Caki2 (cell line): ENCODE data around the gene FAM25G. TPM values are rescaled to one million over a fixed set of nuclear protein-coding genes. Genes with fewer than 3 reads are reported as not detected.

Experiments used
- DNase-seq: peaks from one replicate; pipeline ENCODE4 v3.0.0-alpha.2; 2015; ENCODE audit warnings: low read depth
- in situ Hi-C: cut with HindIII; loops from 2 replicates; pipeline ENCODE4 v1.10.0; 2016; ENCODE audit warnings: low sequenced_read_pairs, low pct_unique_long_range_greater_than_20kb, mixed read lengths
- total RNA-seq: library from RNA; depleted of rRNA; stranded (reverse); fragments of >200 nt; shearing (Covaris generic); gene quantifications from 2 replicates; pipeline ENCODE4 v1.2.3, GENCODE V29; 2014; ENCODE audit warnings: low replicate concordance

The FAM25G gene
- total RNA-seq, 1 experiment from 2014 or later = not detected

DNA sequence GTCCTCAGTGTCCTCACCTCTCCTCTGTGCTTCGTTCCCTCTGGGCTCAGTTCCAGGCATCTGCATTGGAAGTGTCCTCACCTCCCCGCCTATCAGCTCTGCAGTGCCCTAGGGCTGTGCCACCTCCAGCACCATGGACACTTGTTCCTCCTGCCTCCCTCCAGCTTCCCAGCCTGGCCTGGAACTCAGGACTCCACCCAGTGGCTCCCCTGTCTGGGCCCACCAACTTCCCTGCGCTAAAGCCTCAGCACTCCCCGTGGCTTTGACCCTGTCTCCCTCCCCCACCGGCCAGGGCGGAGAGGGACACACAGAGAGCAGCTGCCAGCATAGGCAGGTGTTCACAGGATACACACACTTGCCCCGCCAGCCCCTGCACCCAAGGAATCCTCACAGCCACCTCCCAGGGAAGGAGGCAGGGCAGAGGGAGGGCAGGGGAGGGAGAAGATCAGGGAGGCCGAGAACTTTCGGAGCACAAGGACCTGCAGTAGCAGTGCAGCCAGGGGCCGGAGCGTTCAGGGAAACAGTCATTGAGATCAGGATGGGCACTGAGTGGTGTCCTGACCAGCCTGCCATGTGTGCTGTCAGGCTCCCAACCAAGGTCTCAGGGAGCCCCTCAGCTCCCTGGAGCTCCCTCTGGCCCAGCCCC is 38.9 kb downstream of the FAM25G start:
- in situ Hi-C loops = no loop called here
- DNase-seq = no peak

DNA sequence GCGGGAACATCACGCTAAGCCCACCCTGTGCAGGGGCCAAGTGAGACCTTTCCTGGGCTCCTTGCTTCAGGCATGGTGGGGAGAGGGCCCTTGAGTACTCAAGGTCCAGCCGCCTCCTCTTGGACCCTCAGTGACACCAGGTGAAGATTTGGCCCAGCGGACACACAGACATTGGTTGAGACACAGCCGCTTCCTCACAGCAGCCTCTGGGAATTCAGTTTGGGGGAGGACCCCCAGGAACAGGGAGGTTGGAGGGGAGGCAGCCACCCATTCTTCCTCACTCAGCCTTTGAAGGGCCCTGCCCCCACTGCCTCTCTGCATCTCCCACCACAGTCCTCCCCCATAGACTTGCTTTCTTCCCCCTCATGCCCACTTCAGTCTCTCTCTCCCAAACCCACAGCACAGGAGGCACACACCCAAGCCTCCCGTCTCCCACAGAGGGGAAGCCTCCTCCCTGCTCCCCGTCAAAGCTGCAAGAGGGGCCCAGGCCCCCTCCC is 39.5 kb downstream of the FAM25G start:
- in situ Hi-C loops = no loop called here
- no peak for DNase-seq

DNA sequence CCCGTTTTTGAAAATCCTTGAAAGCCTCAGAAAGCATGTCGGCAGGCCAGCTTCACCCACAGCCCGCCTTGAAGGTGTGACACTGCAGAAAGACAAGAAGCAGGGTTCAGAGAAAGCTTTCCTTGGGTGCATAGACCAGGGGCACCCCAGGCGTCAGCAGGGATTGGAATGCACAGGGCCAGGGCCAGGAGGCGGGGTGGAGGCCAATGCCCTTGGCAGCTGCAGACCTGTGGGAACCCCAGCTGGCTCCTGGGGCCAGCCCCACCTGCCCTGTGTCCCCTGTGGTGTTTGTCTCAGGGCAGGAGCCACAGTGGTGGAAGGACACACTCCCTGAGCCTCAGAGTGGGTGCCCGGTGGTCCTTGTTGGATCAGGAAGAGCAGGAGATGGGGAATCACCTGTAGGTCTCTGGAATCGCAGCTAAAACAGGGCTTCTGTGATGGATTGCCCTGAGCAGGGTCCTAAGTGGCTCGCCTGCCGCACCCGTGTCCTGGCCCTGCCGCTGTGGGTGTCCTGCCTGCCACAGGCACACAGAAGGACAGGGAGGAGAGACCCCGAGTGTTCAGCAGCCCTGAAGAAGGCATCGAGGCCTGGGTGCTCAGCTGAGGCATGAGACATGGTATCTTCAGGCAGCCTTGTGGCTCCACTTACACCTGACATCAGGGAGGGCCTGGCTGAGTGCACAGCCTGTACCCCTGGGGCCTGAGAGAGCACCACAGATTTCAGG is 40.1 kb downstream of the FAM25G start:
- in situ Hi-C loops = no loop called here

DNA sequence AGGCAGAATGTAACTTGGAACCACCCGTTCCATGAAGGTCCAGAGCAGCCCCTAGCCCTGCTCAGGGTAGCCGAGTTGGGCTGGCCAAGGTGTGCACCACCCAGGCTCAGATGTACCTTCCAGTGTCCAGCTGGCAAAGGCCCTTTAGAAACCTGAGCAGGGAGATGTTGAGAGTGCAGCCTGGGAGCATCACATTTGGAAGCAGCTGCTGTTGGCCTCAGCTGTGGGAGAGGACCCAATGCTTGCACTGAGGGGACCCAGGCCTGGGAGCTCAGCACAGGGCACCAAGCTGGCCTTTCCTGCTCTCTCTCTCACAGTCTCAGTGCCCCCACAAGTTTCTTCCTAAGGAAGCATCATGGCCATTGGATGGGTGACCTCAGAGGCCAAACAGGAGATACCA is 41.1 kb downstream of the FAM25G start:
- no peak for DNase-seq
- in situ Hi-C loops = no loop called here

More for the DNA sequence above, 40.1 kb downstream of the FAM25G start:
- DNase-seq = no peak

DNA sequence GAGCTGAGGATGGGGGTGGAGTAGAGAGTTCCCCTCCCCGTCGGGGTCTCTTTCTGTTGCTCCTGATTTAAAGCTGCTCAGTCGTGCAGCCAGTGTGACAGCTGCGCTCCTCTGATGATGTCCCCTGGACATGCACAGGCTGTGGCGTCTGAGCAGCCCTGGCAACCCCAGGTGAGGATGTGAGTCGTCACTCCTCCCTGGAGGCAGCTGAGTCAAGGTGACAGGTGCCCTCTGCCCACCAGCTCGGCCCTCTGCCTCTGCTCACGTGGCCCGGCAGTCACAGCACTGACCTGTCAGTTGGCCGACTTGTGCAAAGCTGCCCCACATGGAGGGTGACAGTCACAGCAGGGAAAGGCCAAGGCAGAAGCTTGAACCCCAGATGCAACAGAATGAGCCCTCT is 41.5 kb downstream of the FAM25G start:
- in situ Hi-C loops = no loop called here

DNA sequence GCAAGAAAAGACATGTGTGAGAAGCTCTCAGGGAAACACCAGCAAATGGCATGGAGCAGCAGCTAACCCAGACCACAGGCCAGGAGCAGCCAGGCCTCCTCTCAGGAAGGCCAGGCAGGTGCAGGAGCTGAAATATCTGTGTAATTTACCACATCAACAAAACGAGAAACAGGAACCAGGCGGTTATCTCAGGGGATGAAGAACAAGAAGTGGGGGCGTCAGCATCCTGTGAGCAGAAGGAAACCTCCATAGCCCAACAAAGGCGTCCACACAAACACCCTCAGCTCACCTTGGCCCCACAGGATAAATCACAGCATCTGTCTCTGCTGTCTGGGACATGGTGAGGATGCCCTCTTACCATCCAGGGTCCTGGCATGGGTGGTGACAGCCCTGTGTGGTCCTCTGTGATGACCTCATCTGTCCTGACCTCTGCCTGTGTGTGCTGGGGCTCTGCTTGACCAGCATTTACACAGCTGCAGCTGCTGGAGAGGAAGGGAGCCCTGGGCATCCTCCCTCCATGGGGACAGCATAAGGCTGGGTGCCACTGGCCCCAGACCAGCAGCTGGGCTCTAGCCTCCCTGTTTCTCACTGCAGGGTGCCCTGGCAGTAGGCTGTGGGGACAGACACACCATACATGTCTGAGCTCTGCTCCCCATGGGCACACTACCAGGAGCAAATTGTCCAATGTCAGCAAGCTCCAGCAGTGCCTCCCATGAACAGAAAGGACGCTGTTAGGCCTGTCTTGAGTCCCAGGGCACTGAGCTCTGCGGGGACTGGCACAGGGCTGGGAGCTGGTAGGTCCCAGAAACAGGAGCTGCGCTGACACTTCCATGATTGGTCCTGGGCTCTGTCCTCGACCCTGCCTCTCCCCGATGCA is 42.2 kb downstream of the FAM25G start:
- in situ Hi-C loops = no loop called here
- no peak for DNase-seq

More for the DNA sequence above, 41.5 kb downstream of the FAM25G start:
- DNase-seq = no peak

DNA sequence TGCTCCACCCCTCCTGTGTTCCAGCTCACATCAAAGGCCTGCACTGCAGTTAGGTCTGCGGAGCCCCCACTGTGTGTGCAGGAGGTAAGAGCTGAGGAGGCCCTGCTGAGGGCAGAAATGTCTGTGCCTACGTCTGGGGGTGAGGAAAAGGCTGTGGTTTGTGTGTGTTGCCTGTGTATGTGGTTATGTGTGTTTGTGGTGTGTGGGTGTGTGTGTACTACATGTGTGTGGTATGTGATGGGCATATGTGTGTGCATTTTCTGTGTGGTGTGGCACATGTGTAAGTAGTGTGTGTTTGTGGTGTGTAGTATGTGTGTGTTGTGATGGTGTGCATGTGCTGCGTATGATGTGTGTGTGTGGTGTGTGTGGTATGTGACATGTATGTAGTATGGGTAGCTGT is 43.8 kb downstream of the FAM25G start:
- DNase-seq = no peak
- in situ Hi-C loops = no loop called here

DNA sequence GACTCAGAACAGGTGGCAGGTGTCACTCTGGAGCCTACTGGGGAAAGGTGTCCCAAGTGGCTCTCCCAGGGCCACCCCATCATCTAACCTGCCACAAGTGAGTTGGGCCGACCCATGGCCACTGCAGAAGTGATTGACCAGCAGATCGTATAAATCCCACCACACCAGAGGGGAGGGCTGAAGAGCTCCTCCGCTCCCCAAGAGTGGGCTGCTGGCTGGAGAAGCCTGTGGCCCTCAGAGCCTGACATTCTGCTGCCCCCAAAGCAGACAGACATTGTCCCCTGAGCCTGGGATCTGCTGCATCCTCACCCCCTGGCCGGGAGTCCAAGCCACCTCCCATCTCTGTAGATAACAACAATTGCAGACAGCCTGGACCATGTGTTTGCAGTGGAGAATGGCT is 44.3 kb downstream of the FAM25G start:
- no peak for DNase-seq
- in situ Hi-C loops = no loop called here

DNA sequence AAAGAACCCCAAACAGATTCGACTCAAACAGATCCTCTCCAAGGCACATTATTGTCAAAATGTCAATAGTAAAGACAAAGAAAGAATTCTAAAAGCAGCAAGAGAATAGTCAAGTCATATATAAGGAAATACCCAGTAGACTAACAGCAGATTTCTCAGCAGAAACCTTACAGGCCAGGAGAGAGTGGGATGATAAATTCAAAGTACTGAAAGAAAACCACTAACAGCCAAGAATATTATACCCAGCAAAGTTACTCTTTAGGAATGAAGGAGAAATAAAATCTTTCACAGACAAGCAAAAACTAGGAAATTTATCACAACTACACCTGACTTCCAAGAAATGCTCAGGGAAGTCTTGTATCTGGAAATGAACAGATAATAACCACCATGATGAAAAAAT is 45.8 kb downstream of the FAM25G start:
- in situ Hi-C loops = no loop called here
- DNase-seq = no peak

DNA sequence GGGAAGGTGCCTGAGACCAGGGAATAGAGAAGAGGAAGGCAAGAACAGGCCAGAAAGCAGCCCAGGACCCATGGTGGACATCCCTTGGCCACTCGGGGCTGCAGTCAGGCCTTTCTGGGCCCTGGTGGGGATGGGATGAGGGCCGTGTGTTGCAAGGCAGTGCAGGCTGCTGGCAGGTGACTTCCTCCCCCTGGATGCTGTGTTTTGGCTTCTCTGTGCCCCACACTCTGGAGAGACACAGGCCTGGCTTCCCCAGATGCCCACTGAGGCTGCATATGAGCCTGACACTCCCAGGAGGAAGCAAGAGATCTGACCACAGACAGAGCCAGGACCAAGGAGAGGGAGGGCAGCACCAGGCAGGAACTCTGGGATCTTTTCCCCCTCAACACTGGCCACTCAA is 47.5 kb downstream of the FAM25G start:
- no peak for DNase-seq
- in situ Hi-C loops = no loop called here

DNA sequence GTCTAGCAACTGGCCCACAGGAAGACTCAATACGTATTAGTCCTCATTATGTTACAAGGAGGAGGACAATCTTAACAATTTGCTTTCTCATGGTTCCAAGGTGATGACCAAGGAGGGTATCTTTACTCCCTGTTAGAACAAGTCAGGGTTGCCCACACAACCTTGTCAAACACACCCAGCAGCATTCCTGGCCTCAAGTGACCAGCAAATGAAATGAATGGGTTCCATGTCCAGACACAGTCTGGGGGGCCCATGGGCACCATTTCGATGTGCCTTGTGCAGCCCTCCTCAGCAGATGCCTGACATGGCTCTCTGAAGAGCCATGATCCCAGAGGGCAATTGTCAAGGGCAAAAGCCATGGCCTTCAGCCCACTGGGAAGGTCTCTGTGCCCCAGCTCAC is 48.4 kb downstream of the FAM25G start:
- in situ Hi-C loops = no loop called here
- no peak for DNase-seq

DNA sequence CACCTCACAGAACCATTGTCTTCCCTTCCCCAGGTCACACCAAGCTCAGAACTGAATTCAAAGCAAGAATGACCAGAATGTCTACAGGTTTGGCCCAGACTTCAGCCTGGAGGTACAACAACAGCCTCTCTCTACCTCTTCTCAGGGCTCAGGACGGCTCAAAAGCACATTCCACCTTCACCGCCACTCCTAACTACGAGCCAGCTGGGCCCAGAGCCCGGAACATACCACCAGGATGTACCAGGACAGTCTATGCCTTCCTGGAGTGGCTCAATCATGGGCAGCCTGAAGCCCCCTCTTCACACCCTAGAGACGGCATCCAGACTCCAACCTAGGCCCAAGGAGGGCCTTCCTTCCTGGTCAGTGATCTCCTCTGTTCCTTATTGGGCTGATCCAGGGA is 49.1 kb downstream of the FAM25G start:
- in situ Hi-C loops = no loop called here
- no peak for DNase-seq

DNA sequence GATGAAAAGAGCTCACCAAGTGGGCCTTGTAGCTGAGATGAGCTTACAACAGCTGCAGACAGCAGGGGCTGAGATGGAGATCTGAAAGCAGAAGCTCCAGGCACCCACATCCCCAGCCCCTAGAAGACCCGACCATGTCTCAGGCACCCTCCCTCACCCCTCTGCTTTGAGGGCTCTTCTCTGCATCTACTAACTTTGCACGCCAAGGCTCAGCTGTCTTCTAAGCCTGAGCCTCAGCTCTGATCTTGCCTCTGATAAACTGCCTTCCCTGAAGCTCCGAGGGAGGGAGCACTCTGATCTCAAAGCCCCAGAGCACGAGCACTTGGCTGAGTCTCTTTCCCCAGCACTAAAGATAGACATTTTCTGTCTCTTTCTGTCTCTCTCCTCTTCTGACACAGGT is 49.6 kb downstream of the FAM25G start:
- in situ Hi-C loops = no loop called here

DNA sequence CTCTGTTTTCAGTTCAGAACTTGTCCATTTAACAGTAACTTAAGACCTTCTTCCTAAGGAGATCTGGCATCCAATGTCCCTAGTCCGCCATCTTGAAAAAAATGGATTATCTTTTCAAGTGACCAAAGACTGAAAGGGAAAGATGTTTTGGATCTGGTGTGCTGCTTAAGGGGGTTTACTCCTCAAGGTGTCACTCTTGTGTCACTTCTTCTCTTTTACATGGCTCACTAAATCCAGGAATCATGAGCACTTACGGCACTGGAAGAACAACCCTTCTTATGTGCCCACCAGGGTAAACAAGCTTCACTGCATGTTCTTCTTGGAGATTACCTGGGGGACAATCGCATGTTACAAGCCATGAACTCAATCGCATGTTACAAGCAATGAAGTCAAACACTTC is 51.3 kb downstream of the FAM25G start:
- DNase-seq = no peak
- in situ Hi-C loops = no loop called here

More for the DNA sequence above, 49.6 kb downstream of the FAM25G start:
- DNase-seq = no peak

DNA sequence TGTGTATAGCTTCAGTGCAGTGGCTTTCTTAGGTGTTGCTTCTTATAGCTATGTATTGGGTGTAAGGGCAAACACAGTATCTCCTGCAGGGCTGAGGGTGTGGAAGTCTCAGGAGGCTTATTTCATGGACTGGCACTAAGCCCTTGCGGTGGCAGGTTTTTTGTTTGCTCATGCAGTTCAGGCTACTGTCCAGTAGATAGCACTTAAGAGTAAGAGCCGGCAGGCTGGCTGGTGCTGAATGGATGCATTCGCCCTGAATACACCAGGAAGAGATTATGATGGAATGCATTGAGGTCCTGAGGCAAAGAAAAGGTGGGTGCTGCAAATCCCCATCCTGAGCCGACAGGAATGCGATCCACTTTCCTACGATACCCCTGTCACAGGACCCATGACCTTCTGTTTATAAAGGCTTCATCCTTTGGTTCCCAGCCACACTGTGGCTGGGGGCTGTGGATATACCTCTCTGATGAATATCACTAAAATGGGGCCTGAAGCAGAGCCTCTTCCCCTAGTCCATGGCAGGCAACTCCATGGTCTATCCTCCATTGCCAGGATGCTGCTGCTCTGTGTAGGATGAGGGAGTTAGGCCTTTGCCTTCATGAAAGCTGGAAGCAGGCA is 52.5 kb downstream of the FAM25G start:
- in situ Hi-C loops = no loop called here
- peak; percentile 37 for DNase-seq
